Adrenal gland (tissue), 12 donors: ENCODE measurements around the gene FRMD8. TPM values are rescaled to one million over a fixed set of nuclear protein-coding genes. Genes with fewer than 3 reads are reported as not detected.

Experiments
- DNase-seq, 7 donors: peaks; one replicate each; pipeline ENCODE4 v3.0.0-alpha.2; 2019 to 2020
- H3K27ac ChIP-seq, 5 donors: fragments of 200-600 bp; sonication (generic) in 4 of 5; 1 replicate in 3 of 5; 2 replicates in 2 of 5; pipeline versions ENCODE4 v1.5.1 to v1.8.0; 2016 to 2020; ENCODE audit warnings: mild to moderate bottlenecking in 1 of 5
- H3K27me3 ChIP-seq: fragments of 200-600 bp; 2 replicates; pipeline ENCODE4 v1.8.0; 2021
- H3K36me3 ChIP-seq, 2 donors: fragments of 200-600 bp; replicated peaks in 1 of 2; 1 replicate in 1 of 2; 2 replicates in 1 of 2; pipeline versions ENCODE4 v1.5.1 to v1.8.0; 2018 to 2022
- H3K4me1 ChIP-seq, 2 donors: fragments of 200-600 bp; replicated peaks in 1 of 2; 1 replicate in 1 of 2; 2 replicates in 1 of 2; pipeline versions ENCODE4 v1.5.1 to v1.8.0; 2018 to 2021
- H3K4me3 ChIP-seq, 4 donors: fragments of 200-600 bp; sonication (generic) in 3 of 4; one replicate each; pipeline ENCODE4 v1.5.1; 2016 to 2018
- H3K9me3 ChIP-seq, 3 donors: fragments of 200-600 bp; sonication (generic) in 1 of 3; replicated peaks in 1 of 3; 1 replicate in 2 of 3; 2 replicates in 1 of 3; pipeline versions ENCODE4 v1.5.1 to v1.8.0; 2016 to 2021
- POLR2A ChIP-seq, 2 donors: fragments of 450-650 bp; IDR thresholded peaks; one replicate each; pipeline ENCODE4 v1.6.1; 2017; ENCODE audit warnings: antibody characterized with exemption in 2 of 2, mild to moderate bottlenecking in 2 of 2, moderate library complexity in 1 of 2
- WGBS, 4 donors: extraction: QIAGEN DNeasy Blood & Tissue Kit in 2 of 4; methylation state at CpG; one replicate each; pipeline versions ENCODE4 v1.1.5 to v1.1.7; 2013 to 2017; 5-methylcytosine and 5-hydroxymethylcytosine counted together
- intact Hi-C, 2 donors: fragments of 100-400 bp; cut with DNase I; formaldehyde crosslinking; loops; one replicate each; pipeline versions ENCODE4 v1.14.1 to v1.15.0; 2022 to 2023
- polyA plus RNA-seq, 3 donors: library from polyadenylated mRNA; stranded (reverse); fragments of 200-250 nt in 2 of 3; fragments of 350-450 nt in 1 of 3; fragmentation: Illumina TruSeq in 1 of 3; extraction: RNeasy Lipid Tissue Mini Kit (QIAGEN cat#74804) in 1 of 3; gene quantifications; one replicate each; pipeline ENCODE4 v1.2.3, GENCODE V29; 2013 to 2014
- total RNA-seq, 9 donors: library from RNA; depleted of rRNA in 4 of 9; stranded (reverse); fragments of >200 nt in 4 of 9; fragments of 120-200 nt in 1 of 9; fragmentation: NEBNext Ultra II Directional in 1 of 9; extraction: Animal tissue kit (Norgen Biotek cat#: 25700) in 1 of 9; gene quantifications; one replicate each; pipeline versions ENCODE4 v1.1.0 to v1.2.4, GENCODE V29; 2013 to 2023
- TF ChIP-seq, protein P1 (sequence below), 6 experiments: fragments of 450-650 bp in 4 of 6; fragments of 200-600 bp in 2 of 6; sonication (generic) in 1 of 6; IDR thresholded peaks; 1 replicate in 5 of 6; 2 replicates in 1 of 6; pipeline versions ENCODE4 v1.5.1 to v1.8.0; 2016 to 2021; ENCODE audit warnings: antibody characterized with exemption in 6 of 6, mild to moderate bottlenecking in 2 of 6, moderate library complexity in 1 of 6
- donor health status: healthy with polysubstance abuse.
- donor health status: Bipolar disorder and iron deficiency.
- donor health status: DM: yes; HTN: yes; CAD: no.
- donor health status: DM: no; HTN: no; CAD: no.
- donor health status: DM: no; HTN: no; CAD: no.
- donor health status: DM: yes; HTN: yes; CAD: no.

The FRMD8 gene
- total and polyA plus RNA-seq, 12 donors, result 5.3 to 52.1 (median 33.9) TPM

DNA sequence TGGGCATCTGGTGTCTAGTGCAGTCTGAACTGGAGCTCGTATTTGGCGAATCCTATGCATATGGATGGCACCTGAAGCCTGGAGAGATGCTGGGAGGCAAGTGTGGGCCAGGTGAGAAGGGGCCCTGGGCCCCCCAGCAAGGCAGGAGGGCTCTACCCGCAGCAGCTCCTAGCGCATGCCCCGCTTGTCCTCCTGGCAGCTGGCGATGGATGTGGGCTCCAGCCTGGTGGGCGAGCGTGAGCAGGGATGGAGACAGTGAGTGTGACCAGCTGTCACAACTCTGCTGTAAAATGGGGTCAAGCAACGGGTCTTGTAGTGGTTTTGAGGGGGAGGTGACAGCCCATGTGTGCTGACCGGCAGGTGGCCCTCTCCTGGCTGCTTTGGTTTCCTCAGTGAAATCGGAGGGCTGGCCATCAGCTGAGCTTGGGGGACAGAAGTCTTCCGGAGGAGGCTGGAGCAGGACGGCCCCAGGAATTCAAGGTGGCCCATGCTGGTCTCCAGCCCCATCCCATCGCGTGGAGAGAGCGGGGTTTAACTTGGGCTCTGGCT lies 12.0 kb downstream of the FRMD8 start:
- Histone ChIP-seq H3K4me3 (no peak overlapping the region), H3K27ac (no peak overlapping the region), H3K4me1 (no peaks in the 10 kb centered on the region), H3K36me3 (peaks cover 0 to 72% of the 10 kb centered on the region in 2 donors), H3K27me3 (no peaks in the 10 kb centered on the region), H3K9me3 (no peaks in the 10 kb centered on the region)
- DNase-seq, result no peak
- 79 to 92% (median 90%) methylated on average over 12 to 16 of the region's 16 CpGs for WGBS, 4 donors
- TF ChIP-seq, protein P1, sequence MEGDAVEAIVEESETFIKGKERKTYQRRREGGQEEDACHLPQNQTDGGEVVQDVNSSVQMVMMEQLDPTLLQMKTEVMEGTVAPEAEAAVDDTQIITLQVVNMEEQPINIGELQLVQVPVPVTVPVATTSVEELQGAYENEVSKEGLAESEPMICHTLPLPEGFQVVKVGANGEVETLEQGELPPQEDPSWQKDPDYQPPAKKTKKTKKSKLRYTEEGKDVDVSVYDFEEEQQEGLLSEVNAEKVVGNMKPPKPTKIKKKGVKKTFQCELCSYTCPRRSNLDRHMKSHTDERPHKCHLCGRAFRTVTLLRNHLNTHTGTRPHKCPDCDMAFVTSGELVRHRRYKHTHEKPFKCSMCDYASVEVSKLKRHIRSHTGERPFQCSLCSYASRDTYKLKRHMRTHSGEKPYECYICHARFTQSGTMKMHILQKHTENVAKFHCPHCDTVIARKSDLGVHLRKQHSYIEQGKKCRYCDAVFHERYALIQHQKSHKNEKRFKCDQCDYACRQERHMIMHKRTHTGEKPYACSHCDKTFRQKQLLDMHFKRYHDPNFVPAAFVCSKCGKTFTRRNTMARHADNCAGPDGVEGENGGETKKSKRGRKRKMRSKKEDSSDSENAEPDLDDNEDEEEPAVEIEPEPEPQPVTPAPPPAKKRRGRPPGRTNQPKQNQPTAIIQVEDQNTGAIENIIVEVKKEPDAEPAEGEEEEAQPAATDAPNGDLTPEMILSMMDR (IDR thresholded peaks at IDR 0.05), result no peak
- TF ChIP-seq POLR2A (IDR thresholded peaks at IDR 0.05), result no peak
- intact Hi-C loops, result no loop called here

- Histone ChIP-seq H3K27ac (no peak overlapping the region), H3K36me3 (peaks cover 0 to 65% of the 10 kb centered on the region in 2 donors), H3K4me1 (peaks cover 0 to 7% of the 10 kb centered on the region in 2 donors), H3K9me3 (no peaks in the 10 kb centered on the region), H3K4me3 (no peak overlapping the region), H3K27me3 (no peaks in the 10 kb centered on the region)
- intact Hi-C loops, result no loop called here
- 90 to 97% (median 92%) methylated on average over 13 of the region's 13 CpGs for WGBS, 4 donors
- no peak for DNase-seq
- TF ChIP-seq, protein P1 (IDR thresholded peaks at IDR 0.05), result no peak
- no peak for TF ChIP-seq POLR2A (IDR thresholded peaks at IDR 0.05)
These were observed 12.8 kb downstream of the FRMD8 start for GRCh38 chr11:65399249-65399648.

DNA sequence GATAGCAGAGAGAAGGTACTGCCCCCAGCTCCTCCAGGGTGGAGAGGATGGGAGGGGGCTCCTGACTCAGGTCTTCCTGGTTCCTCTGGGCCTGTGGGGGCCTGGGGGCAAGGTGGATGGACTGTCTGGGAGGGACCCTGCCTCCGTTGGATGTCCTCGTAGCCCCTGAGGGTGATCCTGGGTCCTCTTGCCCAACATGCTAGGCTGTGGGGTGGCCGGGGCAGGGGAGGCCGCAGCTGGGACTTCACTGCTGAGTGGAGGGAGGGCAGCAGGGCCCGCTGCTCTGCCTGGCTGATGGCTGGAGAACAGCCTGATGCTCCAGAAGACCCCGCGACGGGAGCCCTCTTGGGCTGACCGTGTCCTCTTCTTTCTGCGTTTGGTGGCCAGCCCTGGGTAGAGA lies 13.4 kb downstream of the FRMD8 start:
- 93 to 100% (median 98%) methylated on average over 1 to 10 of the region's 10 CpGs for WGBS, 4 donors
- no peak for DNase-seq
- TF ChIP-seq, protein P1 (IDR thresholded peaks at IDR 0.05), result no peak
- no peak for TF ChIP-seq POLR2A (IDR thresholded peaks at IDR 0.05)
- Histone ChIP-seq H3K36me3 (peaks cover 0 to 62% of the 10 kb centered on the region in 2 donors), H3K27ac (no peak overlapping the region), H3K27me3 (no peaks in the 10 kb centered on the region), H3K9me3 (no peaks in the 10 kb centered on the region), H3K4me1 (peaks cover 0 to 7% of the 10 kb centered on the region in 2 donors), H3K4me3 (no peak overlapping the region)
- intact Hi-C loops, result no loop called here

- H3K4me3 ChIP-seq, result no peak overlapping the region
- peaks cover 0 to 7% of the 10 kb centered on the region in 2 donors for H3K4me1 ChIP-seq
- no peaks in the 10 kb centered on the region for H3K27me3 ChIP-seq
- WGBS, 4 donors, result 89 to 93% (median 90%) methylated on average over 2 to 17 of the region's 17 CpGs
- H3K27ac ChIP-seq, result no peak overlapping the region
- H3K9me3 ChIP-seq, result no peaks in the 10 kb centered on the region
- intact Hi-C loops, result no loop called here
- DNase-seq, result no peak
- peaks cover 0 to 64% of the 10 kb centered on the region in 2 donors for H3K36me3 ChIP-seq
- TF ChIP-seq, protein P1 (IDR thresholded peaks at IDR 0.05), result no peak
These were observed 14.1 kb downstream of the FRMD8 start for GRCh38 chr11:65400307-65401072.
